Inflammatory macrophage (primary cell): ENCODE data around the gene STAC2.

Experiments used
- DNase-seq, 2 donors: peaks; one replicate each; pipeline ENCODE4 v3.0.0-alpha.2; 2020 to 2022

STAC2 gene

DNA sequence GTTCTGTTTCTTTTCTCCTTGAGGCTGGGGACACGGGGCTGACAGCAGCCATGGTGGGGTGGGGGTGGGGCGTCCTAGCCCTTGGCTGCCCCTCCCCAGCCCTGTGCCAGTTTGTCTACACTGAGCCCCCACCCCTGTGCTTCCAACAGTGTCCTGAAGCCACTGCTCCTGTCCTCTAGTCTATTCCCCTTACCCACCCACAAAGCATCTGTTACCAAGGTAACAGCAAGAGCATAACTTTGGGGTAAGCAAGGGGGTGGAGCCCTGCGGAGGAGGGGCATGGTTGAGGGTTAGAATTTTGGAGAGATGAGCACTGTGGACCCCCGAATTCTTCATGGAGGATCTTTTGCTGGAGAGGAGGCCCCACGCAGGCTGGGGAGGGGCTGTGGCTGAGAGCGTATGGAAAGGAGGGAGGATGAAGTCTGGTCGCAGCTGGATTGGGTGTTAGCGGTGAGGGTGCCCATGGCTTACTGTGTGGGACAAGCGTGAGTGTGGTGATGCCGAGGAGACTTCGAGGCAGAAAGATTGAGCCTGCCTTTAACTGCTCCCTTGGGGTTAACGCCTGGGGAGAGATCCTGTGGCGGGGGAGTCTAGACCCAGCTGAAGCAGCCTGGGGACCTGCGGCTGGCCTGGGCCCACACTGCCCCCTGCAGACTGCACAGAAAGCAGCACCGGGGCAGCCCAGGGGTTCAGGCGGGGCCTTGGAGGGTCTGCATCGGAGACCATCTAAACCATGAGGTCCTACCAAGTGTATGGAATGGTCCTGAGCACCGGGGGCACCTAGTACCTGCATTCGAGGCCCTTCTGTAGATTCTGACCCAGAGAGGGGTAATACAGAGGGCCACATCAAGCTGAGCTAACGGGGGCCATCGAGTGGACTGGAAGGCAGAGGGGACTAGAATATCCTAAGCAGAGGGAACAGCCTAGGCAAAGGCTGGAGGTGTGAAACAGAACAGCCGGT is 6.1 kb upstream of the STAC2 start:
- DNase-seq = peak in 1 of 2 donors; percentile 44

DNA sequence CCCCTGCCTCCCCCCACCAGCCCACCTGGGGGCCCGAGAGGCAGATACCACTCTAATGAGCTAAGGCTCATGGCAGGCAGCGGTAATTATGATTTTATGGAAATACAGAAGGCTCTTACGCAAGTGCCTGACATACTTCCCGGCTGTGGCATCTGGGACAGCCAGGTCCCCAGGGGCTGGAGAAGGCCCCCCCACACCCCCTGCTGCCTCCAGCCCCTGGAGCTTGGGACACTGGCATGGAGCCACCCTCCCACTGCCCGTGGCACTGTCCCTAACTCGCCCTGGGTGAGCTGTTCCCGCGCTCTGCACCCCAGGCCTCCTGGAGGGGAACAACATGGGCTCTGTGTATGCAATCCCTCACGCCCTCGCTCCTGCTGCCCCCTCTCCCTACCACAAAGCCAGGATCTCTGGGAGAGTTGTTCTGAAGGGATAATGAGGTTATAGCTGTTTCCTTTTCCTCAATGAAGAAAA is 5.4 kb upstream of the STAC2 start:
- peak in 1 of 2 donors; percentile 28 for DNase-seq

DNA sequence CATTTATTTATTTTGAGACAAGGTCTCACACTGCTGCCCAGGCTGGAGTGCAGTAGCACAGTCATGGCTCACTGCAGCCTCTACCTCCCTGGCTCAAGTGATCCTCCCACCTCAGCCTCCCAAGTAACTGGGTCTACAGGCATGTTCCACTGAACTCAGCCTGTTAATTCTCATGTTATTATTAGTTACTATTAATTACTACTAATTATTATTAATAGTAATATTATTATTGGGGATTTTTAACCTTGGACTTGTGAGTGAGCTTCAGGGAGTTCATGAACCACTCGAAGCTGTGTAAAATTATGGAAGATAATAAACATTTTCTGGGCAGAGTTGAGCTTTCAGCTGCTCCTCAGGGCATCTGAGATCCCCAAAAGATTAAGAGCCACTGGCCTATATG is 4.6 kb upstream of the STAC2 start:
- no peak for DNase-seq

DNA sequence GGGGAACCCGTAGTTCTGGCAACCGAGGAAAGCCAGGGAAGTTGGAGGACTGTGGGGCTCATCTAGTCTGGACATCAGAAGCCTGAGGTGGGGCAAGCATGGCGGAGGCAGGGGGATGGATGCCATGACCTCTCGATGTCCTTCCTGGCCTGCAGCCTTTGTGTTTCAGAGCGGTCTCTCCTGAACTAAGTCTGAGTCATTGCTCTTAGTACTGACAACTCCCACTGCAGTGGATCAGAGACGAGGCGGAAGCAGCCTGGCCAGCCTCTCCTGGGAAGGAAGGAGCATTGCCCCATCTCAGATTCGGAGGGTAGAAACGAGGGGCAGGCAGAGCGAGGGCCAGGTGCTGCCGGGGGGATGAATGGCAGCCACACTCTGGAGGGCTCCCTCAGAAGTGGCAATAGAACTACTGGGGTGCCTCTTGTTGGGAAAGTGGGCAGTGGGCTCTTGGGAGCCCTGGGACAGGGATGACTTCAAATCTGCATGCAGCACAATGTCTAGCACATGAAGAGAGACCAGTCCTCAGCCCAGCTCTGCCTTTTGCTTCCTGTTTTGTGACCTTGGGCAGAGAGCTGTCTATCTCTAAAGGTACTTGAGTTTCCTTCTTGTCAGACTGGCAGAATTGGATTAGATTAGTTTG is 3.6 kb upstream of the STAC2 start:
- DNase-seq = peak; percentile 19 to 67

DNA sequence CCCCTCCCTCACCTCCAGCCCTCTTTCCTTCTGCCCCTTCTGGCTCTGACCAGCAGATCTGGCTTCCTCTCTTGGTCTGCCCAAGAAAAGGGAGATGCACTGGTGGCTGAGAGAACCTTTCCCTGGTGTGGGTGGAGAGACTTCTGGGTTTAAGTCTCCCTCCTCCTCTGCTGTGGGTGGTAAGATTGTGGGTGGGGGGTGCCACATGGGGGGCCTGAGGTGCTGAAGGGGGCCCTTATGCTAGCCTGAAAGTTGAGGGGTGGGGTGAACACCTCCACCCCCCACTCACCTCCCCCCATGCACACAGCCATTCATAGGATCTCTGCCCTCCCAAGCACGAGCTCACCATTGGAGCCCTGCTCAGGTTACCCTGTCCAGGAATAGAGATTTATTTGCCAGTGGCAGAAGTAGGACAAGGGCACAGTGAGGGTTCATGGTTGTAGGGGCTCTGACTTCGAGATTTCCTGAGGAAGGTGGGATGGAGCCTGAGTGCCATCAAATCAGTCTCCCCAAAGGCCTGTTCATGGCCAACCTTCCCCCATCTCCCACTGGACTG is 1.7 kb upstream of the STAC2 start:
- peak in 1 of 2 donors; percentile 28 for DNase-seq

DNA sequence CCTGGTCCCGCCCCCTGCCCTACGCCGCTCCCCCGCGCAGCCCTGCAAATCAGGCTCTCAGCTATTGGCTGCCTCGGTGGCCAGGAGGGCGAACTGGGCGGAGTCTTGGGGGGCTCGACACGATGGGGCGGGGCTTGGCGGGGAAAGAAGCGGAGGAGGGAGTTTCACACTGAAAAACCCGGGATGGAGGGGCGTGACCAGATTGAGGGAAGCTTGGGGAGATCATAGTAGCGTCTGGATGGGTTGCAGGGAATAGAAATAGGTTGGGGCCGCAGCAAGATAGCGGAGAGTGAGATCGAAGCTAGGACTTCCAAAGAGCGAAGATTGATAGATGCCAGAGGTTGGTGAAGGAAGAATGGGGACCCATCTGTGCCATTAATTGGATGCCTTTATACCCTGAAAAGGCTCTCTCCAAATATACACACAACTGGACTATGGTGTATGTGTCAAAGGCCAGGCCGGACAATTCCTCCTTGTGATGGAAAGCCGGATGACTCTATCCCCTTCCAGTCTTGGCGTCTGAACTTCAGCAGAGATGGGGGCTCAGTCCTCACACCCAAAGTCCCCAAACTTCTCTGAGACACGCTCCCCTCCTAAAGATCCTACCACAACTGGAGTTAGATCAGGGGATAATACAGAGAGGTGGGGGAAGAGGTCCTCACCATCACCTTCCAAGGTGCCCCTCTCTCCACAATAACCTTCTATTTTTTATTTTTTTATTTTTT is 376 bp upstream of the STAC2 start:
- no peak for DNase-seq

DNA sequence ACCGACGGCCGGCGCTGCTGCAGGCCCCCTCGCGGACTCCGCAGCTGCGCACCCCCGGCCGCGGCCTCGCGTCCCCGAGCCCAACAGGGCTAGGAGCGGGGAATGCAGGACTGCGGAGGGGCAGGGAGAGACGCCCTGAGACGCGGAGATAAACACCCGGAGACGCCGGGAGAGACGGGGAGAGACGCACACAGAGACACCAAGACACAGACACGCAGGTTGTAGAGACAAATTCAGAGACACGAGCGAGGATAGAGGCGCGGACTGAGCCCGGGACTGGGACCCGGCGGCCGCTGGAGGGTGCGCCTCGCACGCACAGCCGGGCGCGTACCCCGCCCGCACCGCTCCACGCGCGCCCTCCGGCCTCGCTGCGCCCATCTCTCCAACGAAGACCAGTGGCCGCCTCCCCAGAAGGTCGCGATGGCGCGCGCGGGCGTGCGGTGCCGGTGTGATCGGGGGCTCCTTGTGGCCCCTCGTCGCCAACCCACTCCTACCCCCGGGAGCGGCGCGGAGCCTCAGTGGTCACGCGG is 902 bp downstream of the STAC2 start:
- no peak for DNase-seq

DNA sequence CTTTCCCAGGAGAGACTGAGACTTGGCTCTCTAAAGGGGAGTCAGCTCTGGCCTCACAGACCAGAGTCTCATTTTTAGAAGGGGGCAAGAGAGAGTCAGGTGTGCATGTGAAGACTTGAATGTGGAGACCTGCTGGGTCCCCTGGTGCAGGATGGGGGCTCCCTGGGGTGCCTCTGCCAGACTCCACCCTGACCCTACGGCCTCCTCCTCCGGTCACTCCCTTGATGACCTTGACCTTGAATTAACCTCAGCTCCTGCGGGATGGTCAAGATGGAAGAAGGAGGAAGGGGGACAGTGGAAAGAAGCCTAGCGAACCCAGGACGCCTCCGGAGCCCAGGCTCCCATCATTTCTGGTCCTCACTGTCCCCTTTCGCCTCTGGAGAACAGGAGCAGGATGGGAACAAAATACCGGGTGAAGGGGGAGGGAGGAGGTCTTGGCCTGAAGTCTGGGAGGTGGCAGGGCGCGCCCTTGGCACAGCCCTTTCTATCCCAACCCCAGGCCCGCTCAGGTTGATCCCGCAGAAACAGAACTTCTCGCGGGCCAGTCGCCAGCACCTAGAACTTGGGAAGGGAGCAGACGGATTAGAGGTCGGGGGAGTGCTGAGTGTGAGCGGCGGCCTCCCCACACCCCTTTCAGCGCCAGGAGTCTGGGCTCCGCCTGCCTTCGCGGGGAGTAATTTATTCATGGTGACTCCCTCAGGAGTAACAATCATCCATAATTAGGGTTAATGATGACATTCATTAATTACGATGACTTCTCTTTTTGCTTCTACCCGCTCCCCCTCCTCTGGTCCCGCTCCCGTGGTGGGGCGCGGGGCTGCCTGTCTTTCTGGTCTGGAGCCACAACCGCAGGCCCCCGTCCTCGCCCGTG is 1.6 kb downstream of the STAC2 start:
- DNase-seq = no peak

DNA sequence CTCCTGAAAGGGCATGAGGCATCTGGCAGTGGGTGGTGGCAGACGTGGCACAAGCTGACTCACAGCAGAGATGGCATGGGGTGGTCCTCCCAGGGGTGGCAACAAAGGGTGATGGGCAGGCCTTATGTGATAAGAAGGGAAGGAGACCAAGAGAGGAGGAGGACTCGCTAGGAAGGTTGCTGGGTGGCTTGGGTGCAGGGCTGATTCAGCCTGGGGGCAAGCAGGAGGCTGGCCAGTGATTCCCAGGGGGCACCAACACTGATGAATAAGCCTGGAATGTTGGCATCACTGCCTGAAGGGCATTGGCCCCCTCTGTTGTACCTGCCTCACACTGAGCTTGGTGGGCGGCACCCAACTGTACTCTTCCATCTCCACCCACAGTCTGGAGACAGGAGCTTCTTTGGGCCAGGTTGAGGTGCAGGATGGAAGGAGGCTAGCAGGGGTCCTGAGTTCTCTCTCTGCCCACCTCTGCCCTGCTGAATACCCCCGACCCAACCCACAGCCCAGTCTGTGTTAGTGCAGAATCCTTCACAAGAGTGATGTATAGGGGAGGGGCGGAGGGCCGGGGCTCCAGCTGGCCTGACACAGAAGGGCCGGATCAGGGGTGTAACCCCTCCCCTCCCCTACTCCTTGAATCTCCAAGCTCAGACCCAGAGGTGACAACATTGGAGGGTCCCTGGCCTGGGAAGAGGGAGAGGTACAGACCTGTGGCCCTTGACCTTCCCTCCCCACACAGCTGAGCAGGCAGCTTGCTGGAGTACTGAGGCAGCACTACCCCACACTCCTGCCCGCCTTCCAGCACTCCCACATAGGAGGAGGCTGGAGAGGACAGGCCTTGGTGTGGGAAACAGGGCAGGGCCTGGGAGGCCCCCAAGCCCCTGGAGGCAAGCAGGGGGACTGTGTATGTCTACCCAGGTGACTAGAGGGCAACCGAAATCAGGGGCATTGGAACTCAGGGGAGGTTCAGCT is 2.6 kb downstream of the STAC2 start:
- no peak for DNase-seq

DNA sequence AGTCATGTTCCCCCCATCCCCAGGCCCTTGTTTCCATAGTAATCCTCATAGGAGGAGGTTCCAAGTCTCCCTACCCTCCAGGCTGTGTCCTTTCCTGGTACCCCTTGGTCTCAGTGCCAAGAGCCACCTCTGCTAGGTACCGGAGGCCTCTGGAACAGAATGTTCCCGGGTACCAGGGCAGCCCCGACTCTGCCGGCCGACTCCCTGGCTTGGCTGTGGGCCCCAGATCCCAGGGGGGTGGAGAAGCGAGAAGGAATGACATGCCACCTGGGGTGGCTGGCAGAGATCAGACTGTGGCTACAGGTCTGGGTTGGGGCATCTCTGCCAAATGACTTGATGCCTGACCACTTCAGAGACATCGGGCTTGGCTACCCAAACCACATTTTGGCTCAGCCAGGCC is 3.6 kb downstream of the STAC2 start:
- DNase-seq = no peak

DNA sequence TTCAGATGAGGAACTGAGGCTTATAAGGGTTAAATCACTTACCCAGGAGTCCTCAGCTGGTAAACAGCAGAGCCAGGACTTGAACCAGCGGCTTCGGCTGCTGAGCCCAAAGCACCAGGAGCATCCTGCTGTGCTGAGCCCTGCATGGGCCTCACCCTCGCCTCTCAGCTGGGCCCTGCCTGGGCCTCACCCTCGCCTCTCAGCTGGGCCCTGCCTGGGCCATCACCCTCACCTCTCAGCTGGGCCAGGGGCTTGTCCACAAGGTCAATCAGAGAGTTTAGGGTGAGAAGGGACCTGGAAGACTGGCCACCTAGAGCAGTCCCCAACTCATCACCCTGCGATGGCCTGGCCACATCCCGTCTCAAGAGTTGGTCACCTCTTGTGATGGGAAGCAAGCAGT is 4.2 kb downstream of the STAC2 start:
- DNase-seq = no peak

DNA sequence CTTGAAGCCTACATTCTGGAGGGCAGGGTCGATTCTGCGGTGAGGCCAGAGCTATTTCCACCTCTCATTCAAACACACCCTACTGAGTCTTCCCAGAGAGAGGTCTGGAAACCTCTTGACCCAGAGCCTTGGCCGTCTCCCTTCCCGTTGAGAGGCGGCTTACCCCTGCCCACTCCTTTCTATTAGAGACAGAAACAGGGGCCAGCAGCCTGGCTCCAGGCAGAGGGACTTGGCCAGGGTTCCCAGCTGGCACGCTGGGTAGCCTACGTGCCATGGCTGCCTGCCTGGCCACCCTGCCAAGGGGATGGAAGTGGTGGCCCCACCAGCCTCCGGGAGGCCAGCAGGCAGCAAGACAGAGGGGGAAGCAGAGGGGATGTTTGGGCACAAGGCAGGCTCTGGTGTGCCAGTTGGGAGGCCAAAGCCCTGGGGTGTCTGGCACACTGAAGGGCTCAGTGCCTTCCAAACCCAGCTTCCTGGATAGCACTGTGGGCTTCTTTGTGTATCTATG is 6.0 kb downstream of the STAC2 start:
- DNase-seq = no peak

DNA sequence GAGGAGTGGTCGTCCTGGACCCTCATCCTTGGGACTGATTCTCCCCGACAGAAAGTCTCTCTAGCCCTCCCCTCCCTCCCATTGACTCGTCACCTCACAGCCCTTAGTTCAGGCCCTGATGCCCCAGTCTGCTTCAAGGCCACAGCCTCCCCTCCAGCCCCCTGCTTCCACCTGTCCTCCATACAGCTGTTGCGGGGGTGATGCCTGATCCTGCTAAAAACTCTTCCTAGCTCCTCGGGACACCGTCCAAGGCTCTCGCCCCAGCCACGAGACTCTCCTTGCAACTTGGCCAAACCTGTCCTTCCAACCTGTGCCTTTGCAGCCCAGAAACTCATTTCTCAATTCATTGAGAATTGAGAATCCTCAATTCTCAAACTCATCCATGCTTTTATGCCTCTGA is 6.8 kb downstream of the STAC2 start:
- no peak for DNase-seq

DNA sequence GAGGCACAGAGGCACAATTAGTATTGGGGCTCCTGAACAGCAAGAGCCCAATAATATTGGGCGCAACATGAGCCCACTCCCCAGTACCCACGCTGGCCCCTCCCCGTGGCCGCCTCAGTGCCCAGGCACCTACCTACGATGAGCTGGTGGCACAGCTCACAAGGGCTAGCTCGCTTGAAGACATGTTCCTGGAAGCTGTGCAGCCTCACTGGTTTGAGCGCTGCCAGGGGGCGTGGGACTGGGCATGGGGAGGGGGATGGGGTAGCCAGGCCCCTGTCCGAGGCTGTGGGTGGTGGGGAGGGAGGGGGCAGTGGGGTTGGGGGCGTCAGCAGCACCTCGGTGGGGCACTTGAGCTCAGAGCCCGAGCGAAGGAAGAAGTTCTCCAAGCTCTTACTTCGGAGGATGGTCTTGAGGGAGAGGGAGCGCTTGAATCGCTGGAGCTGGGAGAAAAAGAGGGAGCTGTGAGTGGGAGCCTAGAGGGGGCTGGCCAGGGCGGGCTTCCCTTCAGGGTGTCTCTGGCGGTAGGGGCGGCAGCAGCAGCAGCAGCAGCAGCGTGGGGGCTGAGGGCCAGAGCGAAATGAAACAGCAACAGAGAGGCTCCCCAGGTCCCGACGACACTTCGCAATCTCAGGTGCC is 7.9 kb downstream of the STAC2 start:
- no peak for DNase-seq

DNA sequence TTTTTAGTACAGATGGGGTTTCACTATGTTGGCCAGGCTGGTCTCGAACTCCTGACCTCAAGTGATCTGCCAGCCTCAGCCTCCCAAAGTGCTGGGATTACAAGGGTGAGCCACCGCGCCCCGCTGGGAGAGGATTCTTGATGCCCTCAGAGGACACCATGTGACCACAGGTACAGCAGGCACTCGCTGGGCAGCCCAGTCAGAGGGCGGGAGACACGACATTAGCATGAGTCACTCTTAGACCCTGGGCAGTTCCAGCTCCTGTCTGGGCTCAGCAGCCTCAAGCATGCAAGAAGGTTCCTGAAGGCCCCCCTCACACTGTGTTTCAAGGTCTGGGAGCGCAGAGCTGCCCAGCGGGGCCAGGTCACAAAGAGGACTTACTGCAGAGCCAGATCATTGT is 11.9 kb downstream of the STAC2 start:
- no peak for DNase-seq

DNA sequence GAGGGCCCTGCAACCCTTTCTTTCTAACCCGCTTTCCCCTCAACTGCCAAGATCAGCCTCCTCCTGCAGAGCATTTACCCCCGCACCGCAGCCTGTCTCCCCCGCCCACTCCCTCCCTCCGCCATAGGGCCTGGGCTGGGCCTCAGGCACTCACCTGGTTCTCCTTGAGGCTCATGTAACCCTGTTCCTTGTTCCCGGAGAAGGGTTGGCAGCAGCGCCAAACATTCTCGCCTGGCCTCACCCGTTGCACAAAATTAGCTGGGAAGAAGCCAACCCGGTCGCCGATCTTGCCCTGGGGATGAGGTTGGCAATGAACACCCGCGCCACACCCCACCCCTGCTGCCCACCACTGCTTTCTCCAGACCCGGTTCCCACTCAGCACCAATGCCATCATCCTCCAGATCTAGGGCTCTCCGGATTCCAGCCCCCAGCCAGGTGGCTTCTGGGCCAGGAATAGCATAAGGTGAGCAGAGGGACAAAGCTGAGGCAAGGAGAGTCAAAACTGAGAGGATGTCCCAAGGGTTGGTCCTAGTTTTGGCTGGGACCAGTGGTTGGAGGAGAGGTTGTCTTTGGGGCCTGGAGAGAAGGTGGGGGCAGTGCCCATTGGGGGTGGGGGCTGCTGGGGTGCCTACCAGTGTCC is 12.8 kb downstream of the STAC2 start:
- no peak for DNase-seq

DNA sequence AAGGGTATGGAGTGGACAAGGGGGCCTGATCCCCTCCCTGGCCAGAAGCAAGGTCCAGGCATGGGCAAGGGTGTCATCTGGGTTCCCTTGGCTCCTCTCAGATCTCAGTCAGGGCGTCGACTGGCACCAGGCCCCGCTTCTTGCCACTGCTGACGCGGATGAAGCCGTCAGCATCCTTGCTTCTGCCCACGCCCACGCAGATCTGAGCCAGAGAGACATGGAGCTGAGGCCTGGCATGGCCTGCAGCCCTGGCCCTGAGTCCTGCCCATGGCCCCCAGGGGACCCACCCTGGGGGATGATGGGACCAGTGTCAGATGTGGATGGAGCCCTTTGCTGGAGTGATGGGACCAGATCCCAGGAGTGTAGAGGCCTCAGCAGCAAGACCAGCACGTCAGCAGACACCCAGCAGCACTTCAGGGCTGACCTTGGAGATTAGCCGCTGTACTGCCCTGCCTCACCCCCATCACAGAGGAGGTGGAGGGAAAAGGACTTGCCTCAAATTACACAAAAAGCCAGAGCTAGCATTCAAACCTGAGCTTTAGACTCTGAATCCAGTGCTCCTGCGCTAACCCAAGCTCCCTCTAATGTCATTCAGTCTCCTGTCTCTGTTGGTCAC is 13.4 kb downstream of the STAC2 start:
- peak in 1 of 2 donors; percentile 41 for DNase-seq

DNA sequence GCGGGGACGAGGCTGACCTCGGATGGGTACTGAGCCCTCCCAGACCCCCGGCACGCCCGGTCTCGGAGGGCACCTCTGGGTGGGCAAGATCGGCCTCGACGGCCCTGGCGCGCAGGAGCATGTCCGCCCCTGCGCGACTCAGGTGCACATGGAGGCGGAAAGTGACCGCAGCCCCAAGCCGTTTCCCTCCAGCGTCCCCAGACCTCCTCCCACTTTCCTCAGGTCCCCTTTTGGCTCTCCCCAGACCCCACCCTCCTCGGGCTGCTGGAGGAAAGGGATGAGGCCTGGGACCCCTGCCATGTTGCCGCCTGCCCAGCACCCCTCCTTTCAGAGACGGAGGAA is 15.7 kb downstream of the STAC2 start:
- no peak for DNase-seq
